AG10803 (cell line): ENCODE results near the gene PHLDB1.

Source experiments
- DNase-seq: peaks from one replicate; pipeline ENCODE4 v3.0.0; 2010; ENCODE audit warnings: low read depth
- H3K4me3 ChIP-seq: 2 replicates; pipeline ENCODE4 v1.5.1; 2011; ENCODE audit warnings: mild to moderate bottlenecking, low read length, control low read depth
- TF ChIP-seq, protein P1 (sequence below): conservative IDR thresholded peaks from 2 replicates; pipeline ENCODE4 v1.5.1; 2011; ENCODE audit warnings: mild to moderate bottlenecking, low read length, control low read depth, inconsistent platforms

The PHLDB1 gene

DNA sequence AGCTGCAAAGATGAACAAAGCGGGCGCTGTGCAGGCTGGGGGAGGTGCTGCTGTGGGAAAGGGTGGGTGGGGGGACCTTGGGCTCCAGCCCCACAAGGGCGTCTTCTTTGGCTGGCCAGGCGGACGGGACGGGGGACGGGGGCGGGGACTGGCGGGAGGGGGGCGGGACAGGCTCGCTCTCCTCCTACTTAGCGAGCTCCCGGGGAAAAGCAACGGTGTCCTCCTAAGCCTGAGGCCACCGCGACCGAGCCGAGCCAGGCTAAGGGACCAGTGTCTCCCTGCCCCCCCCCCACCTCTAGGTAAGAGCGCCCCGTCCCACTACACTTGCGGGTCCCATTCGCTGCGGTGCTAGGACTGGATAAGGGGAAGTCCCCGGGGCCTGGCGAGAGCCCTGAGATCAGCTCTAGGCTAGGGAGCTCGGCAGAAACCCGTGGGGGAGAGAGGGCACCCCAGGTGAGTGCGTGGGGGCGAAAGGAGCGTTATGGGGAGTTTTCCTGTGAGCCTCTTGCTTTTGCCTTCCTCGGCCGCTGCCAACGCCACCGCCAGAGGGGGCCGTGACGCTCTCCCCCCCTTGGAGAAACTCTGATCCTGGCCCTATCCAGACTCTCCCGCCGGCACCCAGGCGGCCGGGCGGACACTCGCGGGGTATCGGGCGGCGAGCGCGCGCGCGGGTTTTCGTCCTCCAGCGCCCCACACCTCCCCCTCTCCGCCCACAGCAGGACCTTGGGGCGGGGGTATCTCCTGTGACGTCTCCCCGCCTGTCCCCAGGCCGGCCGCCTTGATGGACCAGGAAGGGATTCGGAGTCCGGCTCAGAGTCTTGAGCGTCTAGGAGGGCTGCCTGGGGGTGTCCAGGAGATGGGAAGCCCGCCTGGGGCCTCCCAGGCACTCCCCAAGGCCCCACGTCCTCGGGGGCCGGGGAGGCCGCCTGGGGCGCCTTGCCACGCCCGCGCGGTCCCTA lies at the start of gene PHLDB1:
Gene PHLDB1, plus strand, starts transcription at position 215 of the 959 bp plus-strand sequence. CDS start 6,222 bp downstream, outside the sequence.
- peak; percentile 76 for DNase-seq
- peak within 1 kb of the TSS; percentile 72 for H3K4me3 ChIP-seq
- TF ChIP-seq, protein P1, sequence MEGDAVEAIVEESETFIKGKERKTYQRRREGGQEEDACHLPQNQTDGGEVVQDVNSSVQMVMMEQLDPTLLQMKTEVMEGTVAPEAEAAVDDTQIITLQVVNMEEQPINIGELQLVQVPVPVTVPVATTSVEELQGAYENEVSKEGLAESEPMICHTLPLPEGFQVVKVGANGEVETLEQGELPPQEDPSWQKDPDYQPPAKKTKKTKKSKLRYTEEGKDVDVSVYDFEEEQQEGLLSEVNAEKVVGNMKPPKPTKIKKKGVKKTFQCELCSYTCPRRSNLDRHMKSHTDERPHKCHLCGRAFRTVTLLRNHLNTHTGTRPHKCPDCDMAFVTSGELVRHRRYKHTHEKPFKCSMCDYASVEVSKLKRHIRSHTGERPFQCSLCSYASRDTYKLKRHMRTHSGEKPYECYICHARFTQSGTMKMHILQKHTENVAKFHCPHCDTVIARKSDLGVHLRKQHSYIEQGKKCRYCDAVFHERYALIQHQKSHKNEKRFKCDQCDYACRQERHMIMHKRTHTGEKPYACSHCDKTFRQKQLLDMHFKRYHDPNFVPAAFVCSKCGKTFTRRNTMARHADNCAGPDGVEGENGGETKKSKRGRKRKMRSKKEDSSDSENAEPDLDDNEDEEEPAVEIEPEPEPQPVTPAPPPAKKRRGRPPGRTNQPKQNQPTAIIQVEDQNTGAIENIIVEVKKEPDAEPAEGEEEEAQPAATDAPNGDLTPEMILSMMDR, result peak; percentile 59

DNA sequence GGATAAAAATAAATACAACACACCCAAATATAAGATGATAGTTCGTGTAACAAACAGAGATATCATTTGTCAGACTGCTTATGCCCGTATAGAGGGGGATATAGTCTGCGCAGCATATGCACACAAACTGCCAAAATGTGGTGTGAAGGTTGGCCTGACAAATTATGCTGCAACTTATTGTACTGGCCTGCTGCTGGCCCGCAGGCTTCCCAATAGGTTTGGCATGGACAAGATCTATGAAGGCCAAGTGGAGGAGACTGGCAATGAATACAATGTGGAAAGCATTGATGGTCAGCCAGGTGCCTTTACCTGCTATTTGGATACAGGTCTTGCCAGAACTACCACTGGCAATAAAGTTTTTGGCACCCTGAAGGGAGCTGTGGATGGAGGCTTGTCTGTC lies 46.6 kb upstream of the PHLDB1 start:
- TF ChIP-seq, protein P1, result no peak
- no peak for DNase-seq
- no peak overlapping the region for H3K4me3 ChIP-seq

- DNase-seq, result peak; percentile 50
- H3K4me3 ChIP-seq, result peak overlapping the region; percentile 66
Observed at GRCh38 chr11:118565051-118565450, 42.4 kb upstream of the PHLDB1 start.

GRCh38 chr11:118569670-118570069 lies 37.7 kb upstream of the PHLDB1 start:
- TF ChIP-seq, protein P1, result no peak

More at GRCh38 chr11:118565051-118565450, 42.4 kb upstream of the PHLDB1 start:
- TF ChIP-seq, protein P1, result no peak

GRCh38 chr11:118570787-118571186 lies 36.6 kb upstream of the PHLDB1 start:
- no peak overlapping the region for H3K4me3 ChIP-seq
- DNase-seq, result no peak
- TF ChIP-seq, protein P1, result no peak

More at GRCh38 chr11:118569670-118570069, 37.7 kb upstream of the PHLDB1 start:
- H3K4me3 ChIP-seq, result no peak overlapping the region
- no peak for DNase-seq

DNA sequence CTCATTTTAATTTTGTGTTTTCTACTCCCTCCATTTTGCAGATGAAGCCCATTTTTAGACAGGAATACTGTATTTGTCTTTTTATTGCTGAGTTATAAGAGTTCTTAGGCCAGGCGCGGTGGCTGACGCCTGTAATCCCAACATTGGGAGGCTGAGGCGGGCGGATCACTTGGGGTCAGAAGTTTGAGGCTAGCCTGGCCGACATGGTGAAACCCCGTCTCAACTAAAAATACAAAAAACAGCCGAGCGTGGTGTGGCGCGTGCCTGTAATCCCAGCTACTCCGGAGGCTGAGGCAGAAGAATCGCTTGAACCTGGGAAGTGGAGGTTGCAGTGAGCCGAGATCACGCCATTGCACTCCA lies 35.7 kb upstream of the PHLDB1 start:
- DNase-seq, result peak; percentile 20
- peak overlapping the region; percentile 93 for H3K4me3 ChIP-seq

DNA sequence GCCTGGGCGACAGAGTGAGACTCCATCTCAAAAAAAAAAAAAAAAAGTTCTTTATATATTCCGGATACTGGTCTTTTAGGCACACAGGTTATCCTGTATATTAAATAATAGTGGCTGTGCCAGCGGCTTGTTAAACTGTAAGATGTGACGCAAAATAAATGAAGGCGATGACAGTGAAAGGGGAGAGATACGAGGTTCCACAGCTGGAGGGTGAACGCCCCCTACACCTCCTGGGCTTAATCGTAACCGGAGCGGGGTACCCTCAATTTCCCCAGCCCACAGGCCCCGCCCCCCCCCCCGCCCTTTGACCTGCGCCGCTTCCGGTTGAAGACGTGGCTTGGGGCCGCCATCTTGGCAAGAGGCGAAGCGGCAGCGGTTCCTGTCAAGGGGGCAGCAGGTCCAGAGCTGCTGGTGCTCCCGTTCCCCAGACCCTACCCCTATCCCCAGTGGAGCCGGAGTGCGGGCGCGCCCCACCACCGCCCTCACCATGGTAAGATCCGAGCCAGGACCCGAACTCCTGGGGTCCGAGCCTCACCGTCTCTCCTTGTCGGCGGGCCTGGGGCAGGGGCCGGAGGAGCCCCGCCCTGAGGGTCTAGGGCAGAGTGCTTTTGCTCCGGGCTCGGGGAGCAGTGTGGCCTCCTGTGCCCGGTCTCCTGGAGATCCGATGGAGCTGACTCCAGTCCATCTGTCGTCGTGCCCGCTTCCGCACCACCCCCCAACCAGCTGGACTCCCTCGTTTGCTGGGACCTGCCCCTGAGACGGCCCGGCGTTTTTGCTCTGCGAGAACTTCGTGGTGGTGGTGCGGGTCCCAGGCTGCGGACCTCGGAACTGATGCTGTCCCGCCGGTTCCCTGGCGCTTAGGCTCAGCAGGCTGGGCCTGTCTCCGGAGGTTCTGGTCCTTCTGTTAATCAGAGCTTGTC lies 35.1 kb upstream of the PHLDB1 start, which contains the start of gene ARCN1:
Gene ARCN1, plus strand, starts transcription at position 349 of the 920 bp plus-strand sequence. Its CDS starts 139 bp downstream, at position 488.
- peak within 1 kb of the TSS; percentile 93 for H3K4me3 ChIP-seq
- DNase-seq, result peak; percentile 79
- TF ChIP-seq, protein P1, result no peak
